ENCODE measurements around the gene NCOR2.

The NCOR2 gene

DNA sequence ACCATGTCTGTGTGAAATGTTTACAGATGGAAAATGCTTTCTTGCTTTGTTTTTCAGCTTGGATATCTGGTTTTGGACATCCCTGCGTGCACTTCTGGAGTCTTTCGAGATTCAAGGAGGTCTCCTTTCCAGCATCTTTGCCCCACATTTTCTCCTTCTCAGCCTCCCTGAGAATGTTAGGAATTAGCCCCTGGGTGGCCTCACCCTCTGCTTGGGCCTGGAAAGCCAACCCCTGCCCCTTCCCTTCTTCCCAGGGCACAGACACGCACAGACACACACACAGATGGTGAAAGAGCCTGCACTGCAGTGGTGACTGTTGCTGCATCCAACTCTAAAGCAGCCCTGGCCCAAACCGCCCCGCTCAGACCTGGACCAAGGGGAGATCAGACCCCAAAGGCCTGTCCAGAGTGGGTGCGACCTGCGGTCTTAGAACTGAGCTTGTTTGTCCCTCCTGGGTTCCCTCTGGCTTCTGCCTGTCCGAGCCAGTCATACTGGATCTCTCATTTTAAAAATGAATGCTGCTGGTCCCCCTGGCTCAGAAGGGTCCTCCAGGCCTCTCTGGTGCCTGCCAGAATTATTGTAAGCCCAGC lies 8.7 kb upstream of the NCOR2 start:
- DNase-seq (ENCODE audit: low spot score): no peak

DNA sequence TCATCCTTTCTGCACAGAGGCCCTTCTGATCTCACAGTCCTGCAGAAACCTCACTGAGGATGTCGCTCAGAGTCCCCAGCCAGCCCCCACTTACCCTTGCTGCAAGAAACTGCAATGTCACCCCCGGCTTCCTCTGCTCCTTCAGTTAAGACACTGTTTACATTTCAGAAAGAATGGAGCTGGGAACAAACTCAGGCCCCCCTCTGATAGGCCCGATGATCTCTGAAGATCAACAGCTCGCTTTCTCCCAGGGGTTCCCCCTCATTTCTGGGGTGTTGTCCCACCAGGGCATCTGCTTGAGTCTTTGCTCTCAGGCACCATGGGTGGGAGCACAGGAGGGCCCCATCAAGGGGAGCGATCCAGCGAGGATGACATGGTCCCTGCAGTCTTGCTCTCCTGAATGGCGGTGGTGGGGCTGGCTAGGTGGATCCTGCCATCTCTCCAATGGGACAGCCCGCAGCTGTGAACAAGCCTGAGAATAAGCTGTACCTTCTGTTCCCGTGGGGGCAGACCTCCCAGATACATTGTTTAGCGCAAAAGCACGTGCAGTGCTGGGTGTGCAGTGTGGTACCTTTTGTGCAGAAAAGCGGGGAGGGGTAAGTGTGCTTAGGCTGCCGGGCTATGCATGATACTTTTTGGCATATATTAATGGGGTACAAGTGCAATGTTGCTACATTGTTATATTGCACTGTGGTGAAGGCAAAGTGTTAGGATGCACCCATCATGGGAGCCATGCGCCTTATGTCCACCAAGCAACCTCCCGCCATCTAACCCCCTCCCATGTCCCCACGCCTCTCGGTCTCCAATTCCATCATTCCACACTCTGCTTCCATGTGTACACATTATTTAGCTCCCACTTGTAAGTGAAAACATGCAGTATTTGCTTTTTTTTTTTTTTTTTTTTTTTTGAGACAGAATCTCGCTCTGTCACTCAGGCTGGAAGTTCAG lies 6.7 kb upstream of the NCOR2 start:
- DNase-seq (ENCODE audit: low spot score): no peak

GRCh38 chr12:124571556-124571955 lies 4.1 kb upstream of the NCOR2 start:
- DNase-seq (ENCODE audit: low spot score): no peak

DNA sequence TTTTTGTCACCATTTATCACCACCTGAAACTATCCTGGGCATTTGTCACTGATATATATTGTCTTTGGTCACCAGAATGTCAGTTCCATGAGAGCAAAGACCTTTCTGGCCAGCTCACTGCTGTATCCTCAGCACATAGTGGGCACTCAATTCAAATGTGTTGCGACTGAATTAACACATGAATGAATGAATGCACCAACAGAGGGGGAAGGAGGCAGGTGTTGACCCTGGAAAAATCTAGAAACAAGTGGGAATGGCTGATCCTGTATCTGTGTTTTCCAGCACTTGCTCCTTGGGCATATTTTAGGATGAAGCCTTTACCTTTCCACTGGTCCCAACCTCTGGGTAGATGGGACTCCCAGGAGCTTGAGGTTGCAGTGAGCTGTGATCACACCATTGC lies 3.4 kb upstream of the NCOR2 start:
- DNase-seq (ENCODE audit: low spot score): no peak

- no peak for DNase-seq (ENCODE audit: low spot score)
Measured at GRCh38 chr12:124569375-124570148, 2.1 kb upstream of the NCOR2 start.

GRCh38 chr12:124568431-124569374 lies 1.3 kb upstream of the NCOR2 start:
- no peak for DNase-seq (ENCODE audit: low spot score)

GRCh38 chr12:124567673-124568373 lies 411 bp upstream of the NCOR2 start:
- peak; percentile 76 for DNase-seq (ENCODE audit: low spot score)

- DNase-seq (ENCODE audit: low spot score): peak; percentile 93
Measured at GRCh38 chr12:124566161-124566996, 1.0 kb downstream of the NCOR2 start.

DNA sequence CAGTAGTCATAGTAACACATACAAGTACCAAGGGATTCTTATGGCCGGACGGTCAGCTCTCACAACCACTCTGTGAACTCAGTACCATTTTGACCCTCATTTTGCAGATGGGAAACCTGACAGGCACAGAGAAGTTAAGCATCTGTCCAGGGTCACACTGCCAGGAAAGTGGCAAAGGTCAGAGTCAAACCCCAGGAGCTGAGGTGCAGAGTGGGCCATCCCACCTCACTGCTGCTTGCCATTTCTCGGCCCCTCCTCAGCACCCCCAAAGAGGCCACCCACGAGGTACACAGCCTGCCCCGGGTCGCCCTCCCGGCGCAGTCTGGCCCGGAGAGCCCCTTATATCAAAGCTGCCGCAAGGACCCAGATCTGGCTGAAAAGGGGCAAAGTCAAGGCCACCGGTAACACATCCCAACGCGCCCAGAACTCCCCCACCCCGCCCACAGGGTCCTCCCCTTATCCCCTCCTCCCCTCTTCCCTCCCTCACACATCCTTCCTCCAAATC lies 1.7 kb downstream of the NCOR2 start:
- DNase-seq (ENCODE audit: low spot score): no peak

DNA sequence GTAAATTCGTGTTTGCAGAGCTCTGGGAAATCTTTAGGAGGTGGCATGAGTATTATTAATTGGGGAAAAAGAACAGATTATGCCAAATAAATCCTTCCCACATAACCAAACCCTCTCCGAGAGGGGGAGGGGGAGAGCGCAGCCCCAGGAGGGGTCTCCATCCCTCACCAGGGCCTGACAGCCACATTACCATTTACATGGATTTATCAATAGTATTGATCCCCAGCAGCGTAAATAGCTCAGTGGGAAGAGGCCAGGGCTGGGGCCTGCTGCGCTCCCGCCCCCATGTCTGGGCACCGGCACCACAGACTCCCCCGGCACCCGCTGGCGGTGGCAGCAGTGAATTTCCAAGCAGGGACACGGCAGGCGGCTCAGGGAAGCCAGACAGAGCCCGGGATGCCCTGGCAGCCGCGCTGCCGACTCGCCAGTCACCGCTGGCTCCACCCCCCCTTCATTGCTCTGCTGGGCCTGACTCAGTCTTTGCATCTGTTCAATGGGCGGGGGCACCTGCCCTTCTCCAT lies 2.4 kb downstream of the NCOR2 start:
- DNase-seq (ENCODE audit: low spot score): no peak

GRCh38 chr12:124564232-124564958 lies 3.0 kb downstream of the NCOR2 start:
- no peak for DNase-seq (ENCODE audit: low spot score)

GRCh38 chr12:124563809-124564208 lies 3.6 kb downstream of the NCOR2 start:
- DNase-seq (ENCODE audit: low spot score): no peak

- DNase-seq (ENCODE audit: low spot score): no peak
Measured at GRCh38 chr12:124563401-124563800, 4.0 kb downstream of the NCOR2 start.

DNA sequence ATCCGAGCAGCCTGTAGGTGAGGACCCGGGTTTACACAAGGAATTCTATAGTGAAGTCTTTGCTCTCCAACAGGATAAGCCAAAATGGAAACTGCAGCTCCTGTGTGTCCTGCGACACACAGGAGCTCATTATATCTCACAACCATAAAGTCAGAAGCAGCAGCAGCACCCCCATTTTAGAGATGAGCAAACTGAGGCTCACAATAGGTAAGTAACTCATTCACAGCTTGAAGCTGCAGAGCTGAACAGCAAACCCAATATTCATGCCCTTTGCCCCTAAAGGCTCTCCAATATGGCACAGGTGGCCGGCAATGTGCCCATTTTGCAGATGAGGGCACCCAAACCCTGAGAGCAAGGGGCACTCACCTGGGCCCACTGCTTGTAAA lies 4.6 kb downstream of the NCOR2 start:
- no peak for DNase-seq (ENCODE audit: low spot score)

DNA sequence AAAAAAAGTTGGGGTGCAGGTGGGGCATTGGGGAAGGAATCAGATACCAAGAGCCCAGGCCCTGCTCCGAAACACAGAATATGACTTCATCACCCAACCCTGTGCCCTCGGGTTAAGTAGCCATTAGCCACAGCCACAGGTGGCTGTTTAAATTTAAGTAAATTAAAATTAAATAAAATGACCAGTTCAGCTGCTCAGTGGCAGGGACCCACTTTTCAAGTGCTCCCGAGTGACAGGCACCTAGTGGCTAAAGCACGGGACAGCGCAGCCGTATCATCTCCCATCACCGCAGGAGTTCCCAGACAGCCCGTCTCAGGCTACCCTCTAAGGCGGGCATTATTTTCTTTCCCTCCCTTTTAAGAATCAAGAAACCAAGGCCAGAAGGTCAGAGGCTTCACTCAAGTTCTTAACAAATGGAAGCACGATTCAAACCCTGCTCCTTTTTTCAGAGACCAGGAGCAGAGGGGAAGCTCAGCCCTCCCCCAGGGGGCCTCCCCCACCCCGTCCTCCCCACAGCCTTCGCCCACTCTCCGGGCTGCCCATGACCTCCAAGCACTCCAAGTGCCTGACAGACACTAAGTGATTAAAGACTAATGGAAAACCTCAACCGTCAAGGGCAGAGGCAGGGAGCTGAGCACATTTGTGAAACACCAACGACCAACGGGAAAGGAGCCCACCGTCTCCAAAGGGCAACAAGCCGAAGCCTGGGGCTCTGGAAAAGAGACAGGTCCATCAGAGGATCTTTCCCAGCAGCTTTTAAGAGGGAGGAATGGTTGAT lies 5.2 kb downstream of the NCOR2 start:
- no peak for DNase-seq (ENCODE audit: low spot score)

DNA sequence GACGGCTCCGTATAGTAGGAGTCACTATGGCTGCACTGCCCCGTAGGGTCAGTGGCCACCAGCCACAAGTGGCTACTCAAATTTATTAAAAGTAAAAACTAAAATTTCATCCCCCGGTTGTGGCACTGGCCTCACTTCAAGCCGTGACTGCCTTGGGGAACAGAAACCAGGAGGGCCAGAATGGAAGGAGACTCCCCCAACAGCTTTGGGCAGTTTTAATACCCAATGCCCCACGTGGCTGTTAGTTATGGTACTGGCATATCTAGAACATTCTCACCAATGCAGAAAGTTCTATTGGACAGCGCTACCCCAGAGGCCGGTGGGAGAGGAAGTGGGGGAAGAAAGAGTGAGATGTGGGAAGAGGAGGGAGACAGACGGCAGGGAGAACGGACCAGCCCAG lies 6.2 kb downstream of the NCOR2 start:
- DNase-seq (ENCODE audit: low spot score): no peak

DNA sequence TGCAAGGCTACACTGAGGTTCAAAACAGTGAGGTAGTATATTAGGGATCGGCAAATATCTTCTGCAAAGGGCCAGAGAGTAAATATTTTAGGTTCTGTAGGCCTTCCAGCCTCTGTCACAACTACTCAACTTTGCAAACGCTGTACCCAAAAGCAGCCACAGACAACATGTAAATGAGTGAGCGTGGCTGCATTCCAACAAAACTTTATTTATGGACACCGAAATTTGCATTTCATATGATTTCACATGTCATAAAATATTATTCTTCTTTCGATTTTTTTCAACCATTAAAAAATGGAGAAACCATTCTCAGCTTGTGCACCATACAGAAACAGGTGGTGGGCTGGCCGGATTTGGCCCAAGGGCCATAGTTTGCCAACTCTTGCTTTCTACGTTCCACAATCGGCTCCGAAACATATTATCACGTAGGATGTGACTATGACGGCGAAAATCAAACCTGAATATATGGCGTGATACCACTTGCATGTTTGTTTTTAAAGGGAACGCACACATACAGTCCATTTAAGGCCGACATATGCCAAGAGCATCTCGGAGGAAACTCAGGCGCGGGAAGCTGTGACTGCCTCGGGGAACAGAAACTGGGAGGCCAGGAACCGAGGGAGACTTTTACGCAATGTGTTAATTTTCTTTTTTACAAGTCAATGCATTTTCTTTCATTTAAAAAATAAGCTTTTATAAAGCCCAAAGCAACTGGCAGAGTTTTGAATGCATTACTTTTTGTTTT lies 7.1 kb downstream of the NCOR2 start:
- DNase-seq (ENCODE audit: low spot score): no peak

Data from HuH-7 (cell line).